Activated T-helper 1 cell treated with anti-CD3 and anti-CD28 coated beads, Interleukin-2, amount 50 U/mL, for 16 hours (primary cell): Measurements from ENCODE around the gene TPBGL.

Experiments
- DNase-seq, 2 donors: peaks; one replicate each; pipeline ENCODE4 v3.0.0-alpha.2; 2020; ENCODE audit warnings: low read depth in 1 of 2, low spot score in 1 of 2

The TPBGL gene

DNA sequence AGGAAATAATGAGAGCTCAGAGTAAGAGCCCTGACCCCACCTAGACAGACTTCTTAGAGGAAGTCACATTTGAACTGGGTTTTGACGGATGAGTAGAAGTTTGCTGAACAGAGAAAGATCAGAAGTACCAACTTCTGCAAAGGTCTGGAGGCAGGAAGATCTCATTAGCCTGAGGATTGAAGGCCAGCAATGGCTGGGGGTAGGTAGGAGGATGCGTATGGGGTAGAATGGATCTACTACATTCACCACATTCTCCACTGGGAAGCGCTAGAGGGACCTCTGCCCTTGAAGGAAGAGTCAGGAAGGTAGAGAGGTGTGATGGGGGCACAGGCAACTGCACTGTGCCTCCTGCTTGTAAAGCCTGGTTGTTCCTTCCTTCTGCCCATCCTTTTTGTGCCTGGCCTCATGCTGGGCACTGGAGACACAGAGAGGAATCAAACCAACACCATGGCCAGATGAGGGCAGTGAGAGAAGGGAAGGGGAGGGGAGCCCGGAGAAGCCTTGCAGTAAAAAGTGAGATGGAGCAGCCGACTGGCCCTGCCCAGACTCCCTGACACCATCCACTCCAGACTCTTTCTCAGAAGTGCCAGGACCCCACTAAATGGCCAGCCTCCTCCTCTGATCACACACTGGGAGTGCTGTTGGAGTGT, 4.9 kb downstream of the TPBGL start:
- no peak for DNase-seq

DNA sequence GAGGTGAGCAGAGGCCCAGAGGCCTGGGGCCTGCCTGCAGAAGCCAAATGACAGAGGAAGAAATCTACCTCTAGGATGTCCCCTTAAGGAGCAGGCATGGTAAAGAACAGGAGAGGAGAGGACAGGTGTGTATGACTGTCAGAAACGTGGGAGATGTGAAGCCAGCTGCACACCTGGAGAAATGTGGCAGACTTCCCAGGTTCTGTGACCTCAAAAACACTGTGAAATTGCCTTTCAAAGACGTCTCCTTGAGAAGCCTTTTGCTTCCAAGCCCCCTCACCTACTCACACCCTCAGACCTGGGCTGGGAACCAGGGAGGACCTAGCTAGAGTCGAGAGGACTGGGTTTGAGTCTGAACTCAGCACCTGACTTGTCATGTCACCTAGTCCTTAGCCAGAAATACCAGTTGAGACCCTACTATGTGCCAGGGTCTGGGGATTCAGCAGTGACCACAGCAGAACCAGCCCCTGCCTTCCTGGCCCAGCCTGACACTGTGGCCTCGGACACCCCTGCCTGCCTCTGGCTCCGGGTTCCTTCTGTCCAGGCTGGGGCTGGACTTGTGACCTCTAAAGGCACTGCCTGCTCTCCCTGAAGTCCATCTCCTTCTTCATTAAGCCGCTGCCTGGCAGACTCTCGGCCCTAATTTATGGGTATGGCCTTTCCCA, 5.6 kb downstream of the TPBGL start:
- DNase-seq, result no peak

DNA sequence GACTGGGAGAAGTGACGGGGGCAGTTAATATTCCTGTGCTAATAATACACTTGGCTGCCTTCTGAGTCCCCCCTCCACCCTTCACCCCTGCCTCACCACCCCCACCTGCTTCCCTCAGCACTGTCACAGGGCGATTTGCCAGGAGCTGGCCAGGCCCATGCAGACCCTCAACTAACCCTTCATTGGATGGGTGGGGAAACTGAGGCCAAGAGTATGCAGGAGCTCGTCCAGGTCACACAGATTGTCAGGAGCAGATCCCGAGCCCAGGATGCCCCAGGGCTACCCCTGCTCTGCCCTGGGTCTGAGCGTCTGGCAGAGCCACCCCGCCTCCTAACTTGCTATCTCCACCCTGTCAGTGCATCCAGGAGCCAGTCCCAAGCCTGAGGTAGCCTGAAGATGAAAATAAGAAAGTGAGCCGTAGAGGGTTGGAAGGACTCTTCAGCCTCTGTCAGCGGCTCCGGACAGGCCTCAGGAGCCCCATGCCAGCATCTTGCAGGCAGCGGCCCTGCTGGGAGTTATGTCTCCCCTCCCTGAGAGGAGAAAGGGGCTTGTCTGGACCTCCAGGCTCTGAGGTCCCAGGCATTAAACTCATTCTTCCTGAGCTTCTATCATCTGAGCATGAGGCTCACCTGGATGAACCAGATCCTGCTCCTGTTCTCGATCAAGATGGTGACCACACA, 6.2 kb downstream of the TPBGL start:
- no peak for DNase-seq

DNA sequence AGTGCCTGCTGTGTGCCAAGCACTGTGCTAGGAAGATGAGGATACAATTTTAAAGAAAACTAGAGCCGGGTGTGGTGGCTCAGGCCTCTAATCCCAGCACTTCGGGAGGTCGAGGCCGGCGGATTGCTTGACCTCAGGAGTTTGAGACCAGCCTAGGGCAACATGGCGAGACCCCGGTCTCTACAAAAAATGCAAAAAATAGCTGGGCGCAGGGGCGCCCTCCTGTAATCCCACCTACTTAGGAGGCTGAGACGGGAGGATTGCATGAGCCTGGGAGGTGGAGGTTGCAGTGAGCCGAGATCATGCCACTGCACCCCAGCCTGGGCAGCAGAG, 8.3 kb downstream of the TPBGL start:
- DNase-seq, result no peak

DNA sequence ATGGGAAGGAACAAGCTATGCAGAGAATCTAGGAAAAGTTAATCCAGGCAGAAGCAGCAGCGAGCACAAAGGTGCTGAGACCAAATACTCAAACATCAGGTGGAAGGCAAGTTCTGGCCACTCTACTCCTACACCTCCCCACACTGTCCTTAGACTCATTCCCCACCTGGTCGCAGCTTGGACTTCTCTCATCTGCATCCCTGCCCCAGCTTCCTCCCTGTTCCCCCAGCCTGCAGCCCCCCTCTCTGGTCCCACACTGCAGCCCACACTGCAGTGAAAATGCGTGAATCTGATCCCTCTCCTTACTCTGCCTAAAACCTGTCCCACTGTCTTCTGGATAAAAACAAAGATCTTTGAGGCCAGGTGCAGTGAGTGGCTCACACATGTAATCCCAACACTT, 9.1 kb downstream of the TPBGL start:
- DNase-seq, result no peak

DNA sequence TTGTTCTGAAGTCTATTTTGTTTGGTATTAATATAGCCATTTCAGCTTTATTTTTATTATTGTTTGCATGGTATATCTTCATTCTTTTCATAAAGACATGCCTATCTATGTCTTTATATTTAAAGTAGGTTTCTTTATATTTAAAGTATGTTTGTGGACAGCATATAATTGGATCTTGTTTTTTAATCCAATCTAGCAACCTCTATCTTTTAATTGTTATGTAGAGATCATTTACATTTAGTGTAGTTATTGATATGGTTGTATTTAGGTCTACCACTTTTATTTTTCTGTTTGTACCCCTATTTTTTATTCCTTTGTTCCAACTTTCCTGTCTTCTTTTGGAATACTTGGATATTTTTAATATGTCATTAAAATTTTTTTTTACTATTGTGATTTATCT, 13.8 kb downstream of the TPBGL start:
- DNase-seq, result no peak

DNA sequence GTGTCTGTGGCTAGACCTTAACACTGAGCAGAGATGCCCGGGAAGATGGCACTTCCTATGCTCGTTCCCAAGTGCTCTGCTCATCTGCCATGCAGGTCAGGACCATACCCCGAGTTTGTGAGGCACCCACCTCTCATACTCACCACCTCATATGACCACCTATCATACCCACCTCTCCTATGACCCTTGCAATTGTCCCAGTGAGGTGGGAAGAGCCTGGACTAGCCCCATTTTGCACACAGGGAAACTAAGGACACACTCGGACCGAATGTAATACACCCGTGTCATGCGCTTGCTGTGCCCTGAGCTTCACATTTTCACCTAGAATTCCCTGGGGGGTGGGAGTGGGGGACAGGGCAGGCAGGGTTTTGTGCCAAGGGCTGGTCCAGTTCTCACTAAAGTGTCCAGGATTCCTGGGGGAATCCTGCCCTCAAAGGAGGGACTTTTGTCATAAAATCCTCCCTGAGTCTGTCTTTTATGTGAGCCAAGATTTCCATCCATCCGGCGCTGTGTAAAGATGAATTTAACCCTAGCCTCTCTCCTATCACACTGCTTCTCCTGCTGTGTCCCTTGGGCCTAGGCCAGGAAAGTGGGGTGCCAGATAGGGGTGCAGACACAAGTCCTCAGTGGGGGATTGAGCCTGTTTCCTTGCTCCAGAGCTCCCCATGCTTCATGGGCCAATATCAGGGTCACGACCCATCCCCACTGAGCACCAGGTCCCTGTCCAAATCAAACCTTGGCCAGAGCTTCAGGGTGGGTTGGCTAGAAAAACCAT, 20.0 kb downstream of the TPBGL start:
- DNase-seq, result no peak

DNA sequence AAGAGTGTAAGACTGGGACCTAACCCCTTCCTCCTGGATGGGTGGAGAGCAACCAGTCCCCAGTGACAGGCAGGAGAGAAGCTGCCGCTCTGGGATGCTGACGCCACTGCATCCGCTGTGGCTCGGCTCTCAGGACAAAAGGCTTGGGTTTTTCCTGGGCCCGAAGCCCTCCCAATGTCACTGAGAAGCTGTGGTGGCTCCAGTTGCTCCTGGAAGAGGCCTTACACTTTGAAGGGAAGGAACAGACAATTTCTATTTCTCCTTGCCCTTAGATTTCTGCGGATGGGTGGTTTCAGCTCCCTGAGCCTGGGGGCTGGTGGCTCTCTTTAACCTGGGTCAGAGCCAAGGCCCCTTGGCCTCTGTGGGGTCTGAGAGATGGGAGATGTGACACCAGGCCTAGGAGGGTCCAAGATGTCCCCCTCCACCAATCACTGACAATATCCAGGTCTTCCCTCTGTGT, 21.4 kb downstream of the TPBGL start:
- DNase-seq, result no peak

DNA sequence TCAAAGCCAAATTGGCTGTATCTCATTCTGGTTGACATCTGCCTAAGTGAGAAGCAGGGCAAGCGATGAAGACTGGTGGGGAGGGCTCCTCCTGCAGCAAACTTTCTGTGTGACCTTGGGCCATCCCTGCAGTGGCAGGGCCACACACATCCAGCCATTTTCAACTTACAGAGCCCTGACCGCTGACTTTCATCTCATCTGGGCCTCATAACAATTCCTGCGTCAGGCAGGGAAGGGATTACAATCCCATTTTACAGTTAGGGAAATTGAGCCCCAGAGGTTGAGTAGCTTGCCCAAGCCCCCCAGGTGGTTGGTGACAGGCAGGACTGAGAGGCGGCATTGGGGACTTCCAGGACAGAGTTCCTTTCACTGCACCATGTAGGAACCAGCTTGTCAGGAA, 21.9 kb downstream of the TPBGL start:
- no peak for DNase-seq

DNA sequence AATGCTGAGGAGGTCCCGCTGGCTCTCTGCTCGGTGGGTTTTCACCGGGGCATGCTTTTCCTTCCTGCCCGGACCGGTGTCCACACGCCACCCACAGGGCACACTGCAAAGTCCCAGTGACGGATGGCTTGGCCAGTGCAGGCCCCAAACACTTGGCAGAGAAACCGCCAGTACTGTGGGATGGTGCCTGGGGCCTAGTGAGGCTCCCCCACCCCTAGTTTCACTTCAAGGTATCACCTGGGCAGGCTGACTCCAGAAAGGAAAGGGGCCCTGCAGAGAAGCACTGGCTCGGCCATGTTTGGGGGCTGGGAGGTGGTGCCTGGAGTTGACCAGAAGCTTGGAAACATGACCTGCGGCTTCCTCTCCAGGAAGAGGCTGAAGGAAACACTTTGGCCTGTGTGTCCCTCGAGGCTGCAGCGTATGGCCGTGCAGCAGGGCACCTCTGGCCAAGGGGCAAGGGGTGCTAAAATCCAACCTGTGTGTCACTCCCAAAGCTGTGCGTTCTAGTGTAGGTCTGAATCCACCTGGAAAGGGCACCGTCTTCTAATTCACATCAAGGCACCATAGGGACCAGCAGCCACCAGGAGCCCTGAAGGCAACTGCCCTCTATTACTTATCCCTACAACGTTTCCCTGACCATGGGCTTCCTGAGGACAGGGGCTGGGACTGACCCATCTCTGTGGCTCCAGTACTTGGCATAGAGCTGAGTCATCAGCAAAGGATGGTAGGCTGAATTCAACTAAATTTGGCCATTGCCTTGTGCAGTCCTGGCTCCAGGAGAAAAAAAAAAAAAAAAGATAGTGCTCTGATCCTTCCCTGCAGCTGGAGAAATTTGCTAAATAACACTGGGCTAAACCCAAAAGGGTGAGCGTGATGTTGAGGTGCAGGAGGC, 22.6 kb downstream of the TPBGL start:
- DNase-seq, result no peak

DNA sequence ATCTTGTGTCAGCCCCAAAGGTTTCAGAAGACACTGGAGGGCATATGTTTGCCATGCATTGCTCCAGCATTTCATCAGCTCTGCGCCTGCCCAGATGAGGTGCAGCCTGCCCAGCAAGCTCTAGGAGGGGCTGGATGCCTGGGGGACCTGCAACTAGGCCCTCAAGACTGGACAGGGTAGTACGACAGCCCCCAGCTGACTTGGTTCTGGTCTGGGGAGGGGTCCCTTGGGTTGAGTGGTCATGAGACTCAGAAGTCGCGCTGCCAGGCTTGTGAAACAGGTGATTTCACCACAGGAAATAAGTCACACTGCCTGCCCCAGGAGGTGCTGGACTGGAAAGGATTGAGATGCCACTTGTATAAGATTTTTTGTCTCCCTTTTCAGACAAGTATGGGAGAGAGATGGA, 23.4 kb downstream of the TPBGL start:
- no peak for DNase-seq

DNA sequence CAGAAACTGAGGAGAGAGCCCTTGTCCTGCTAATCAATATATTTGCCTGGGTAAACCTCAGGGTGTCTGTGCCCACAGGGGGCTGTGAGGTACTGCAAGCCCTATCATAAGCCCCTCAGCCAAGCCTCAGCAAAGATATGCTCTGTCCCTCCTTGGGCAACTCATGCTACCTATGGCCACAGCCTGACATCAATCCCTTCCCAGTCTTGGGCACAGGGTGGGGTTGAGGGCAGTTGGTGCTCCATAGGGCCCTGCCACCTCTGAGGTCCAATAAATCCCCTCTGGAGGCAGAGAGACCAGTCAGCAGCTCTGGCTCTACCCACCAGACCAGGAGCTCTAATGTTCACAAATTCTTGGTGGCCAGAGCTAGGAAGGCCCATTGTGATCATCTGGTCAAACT, 23.8 kb downstream of the TPBGL start:
- no peak for DNase-seq

DNA sequence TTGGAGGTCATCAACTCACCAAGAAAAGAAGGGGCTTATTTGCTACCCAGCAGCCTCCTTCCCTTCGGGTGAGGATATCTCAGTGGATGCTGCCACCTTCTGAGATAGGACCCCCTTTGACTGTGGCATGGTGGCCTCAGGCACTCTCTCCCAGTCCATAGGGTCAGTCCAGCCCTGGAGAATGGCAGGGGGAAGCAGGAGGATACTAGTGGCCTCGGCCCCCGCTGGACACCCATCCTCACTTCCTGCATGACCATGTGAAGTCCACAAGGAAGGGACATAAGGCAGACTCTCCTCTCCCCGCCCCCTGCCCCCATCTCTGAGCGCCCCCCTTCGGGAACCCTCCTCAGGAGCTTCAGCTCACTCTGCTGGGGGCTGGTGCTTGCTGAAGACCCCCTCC, 24.4 kb downstream of the TPBGL start:
- DNase-seq, result no peak

DNA sequence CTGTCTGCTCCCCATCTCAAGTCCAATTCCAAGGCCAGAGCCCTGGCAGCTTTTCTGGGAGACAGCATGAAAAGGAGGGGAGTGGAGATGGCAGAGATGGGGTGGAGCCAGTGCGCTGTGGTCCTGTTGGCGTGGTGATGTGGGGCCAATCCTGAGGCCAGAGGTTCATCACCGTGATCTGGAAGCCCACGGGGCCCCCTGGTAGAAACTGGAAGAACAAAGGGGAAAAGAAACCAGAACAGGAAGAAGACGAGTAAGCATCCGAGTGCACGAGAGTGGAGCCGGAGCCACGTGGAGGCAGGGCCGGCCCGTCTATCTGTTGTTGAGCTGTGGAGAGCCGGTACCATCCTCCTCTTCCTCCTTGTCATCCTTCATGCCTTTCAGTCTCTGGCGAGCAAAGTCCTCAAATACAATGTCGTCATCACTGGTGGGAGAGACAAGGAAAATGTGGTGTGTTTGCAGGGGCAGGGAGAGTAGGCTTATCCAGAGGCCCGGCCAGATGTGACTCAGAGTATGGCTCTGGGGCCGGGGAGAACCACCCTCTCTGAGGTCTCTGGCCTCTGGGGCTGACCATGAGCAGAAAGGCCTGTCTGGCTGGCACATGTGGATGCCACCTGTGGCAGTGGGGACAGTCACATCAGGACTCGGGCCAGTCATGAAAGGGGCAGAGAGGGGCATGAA, 25.4 kb downstream of the TPBGL start:
- DNase-seq, result no peak

DNA sequence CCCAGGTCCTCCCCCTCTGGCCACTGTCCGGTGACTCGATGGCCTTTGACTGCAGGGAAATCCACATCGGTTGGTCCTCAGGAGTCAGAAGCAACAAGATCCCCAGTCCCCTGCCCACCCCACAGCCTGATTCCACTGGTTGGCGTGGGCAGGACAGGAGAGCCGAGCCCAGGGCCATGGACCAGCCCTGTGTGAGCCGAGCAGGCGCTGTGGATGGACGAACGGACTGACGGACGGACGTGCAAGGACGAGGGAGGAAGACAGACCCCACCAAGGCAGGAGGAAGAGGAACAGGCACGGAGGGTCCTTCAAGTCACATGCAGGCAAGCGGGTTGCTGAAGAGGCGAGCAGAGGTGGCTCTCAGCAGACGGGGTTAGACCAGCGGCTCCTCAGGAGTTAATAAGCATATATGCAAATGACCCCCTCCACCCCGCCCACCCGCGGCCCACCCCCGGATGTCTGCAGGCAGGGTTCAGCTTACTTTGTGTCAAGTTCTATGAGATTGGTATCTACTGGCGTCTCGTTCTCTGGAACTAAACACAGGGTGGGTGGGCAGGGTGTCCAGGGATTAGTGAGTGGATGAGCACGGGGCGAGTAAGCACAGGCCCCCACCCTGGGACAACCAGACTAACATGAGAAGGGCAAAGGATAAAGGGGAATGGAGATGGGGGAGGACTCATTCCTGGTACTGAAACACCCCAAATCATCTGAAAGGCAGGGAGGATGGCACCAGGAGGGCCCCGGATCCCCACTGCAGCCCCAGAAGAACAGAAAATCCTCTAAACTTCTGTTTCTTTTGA, 26.8 kb downstream of the TPBGL start:
- no peak for DNase-seq

DNA sequence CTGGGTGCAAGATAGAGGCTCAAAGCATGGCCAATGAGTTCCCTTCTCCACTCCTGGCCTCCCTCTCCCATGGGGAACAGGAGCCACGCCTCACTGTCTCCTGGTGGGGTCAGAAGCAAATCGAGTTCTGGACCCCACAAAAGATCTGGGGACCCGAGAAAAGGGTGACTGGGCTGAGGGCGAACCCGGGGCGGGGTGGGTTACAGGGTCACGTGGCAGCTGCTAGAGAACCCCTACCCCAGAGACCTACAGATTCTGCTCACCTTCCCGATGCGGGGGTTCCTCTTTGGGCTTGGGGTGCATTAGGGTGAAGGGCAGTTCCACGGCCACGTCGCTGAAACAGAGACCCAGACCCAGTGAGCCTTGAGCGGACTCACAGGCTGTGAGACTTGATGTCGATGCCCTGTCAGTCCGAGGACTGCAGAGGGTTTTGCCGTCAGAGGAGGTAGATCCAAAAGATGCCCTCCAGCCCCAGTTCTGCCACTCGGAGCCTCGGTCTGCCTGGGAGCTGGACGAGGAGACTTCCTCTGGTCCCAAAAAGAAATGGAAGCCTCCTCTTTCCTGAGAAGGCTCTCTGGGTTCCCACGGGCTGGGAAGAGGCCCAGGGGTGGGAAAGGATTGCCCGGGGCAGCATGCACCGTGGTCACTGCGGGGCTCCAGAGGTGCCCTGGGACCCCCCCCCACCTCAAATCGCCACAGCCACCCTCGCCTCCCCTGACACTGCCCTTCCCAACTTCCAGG, 28.2 kb downstream of the TPBGL start:
- no peak for DNase-seq

DNA sequence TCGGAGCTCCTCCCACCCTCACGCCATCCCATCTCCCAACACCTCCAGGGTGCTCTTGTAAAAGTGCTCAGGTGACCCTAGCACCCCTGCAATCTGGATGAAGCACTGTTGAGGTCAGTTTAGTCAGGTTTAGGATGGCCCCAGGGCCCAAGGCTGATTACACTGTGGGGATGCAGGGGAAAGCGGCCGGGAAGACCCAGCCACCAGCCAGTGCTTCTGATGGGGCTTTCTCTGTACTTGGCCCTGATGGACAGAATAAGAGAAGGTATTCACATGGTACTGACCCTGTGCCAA, 28.7 kb downstream of the TPBGL start:
- no peak for DNase-seq

DNA sequence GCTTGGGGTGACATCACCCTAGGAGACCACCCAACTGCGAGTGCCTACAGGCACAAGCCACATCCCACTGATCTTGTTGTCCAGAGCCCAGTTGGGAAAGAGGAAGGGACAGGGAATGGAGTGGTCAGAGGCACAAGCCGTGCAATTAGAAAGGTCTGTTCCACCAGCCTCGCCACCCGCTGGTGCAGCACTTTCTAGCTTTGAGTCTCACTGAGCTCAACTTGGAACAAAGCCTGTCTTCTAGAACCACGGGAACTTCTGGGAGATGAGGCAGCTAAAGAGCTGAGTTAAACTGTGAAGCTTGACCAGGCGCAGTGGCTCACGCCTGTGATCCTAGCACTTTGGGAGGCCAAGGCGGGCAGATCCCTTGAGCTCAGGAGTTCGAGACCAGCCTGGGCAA, 29.3 kb downstream of the TPBGL start:
- DNase-seq, result no peak

DNA sequence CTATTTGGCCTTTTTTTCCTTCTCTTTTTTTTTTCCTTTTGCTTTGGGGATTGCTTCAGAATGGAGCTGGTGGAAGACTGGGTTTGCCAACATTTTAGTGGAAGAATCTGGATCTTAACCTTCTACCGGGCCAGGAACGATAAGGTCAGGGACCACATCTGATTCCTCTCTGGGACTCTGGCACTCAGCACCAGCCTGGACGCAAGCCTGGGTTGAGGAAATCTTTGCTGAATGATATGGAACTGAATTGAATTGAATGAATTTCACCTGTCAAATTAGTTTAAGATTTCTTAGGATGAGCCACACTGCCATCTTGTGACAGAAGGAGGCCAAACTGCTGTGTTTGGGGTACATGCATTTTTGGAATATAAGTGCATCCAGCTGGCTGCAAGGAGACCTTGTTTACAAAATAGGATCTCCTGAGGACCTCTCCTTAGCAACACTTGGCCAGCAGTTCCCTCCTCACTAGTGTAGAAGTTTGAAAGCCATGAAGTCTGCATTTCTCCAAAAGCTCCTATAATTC, 30.4 kb downstream of the TPBGL start:
- DNase-seq, result no peak
